GM21360 (cell line): ENCODE data around the gene ERC2.

Source experiments
- ATAC-seq: cut with Tn5 transposase; IDR thresholded peaks from one replicate; pipeline ENCODE4 v1.9.1; 2021; ENCODE audit warnings: mild to moderate bottlenecking, moderate library complexity; ENCODE audit not compliant: unreplicated experiment

The ERC2 gene

GRCh38 chr3:55546866-55547669 lies 921.2 kb downstream of the ERC2 start:
- ATAC-seq = no peak

GRCh38 chr3:55545995-55546394 lies 922.3 kb downstream of the ERC2 start:
- ATAC-seq = no peak

- no peak for ATAC-seq
Measured at GRCh38 chr3:55544219-55544618, 924.0 kb downstream of the ERC2 start.

- ATAC-seq = no peak
Measured at GRCh38 chr3:55543181-55543614, 925.1 kb downstream of the ERC2 start.

- ATAC-seq = no peak
Measured at GRCh38 chr3:55541456-55541855, 926.8 kb downstream of the ERC2 start.

- no peak for ATAC-seq
Measured at GRCh38 chr3:55541016-55541415, 927.3 kb downstream of the ERC2 start.

GRCh38 chr3:55540579-55540978 lies 927.7 kb downstream of the ERC2 start:
- no peak for ATAC-seq

GRCh38 chr3:55538158-55538557 lies 930.1 kb downstream of the ERC2 start:
- no peak for ATAC-seq

- no peak for ATAC-seq
Measured at GRCh38 chr3:55537563-55537962, 930.7 kb downstream of the ERC2 start.

GRCh38 chr3:55537129-55537528 lies 931.1 kb downstream of the ERC2 start:
- ATAC-seq = no peak

- no peak for ATAC-seq
Measured at GRCh38 chr3:55534876-55535275, 933.4 kb downstream of the ERC2 start.

- no peak for ATAC-seq
Measured at GRCh38 chr3:55532806-55533205, 935.5 kb downstream of the ERC2 start.

- ATAC-seq = no peak
Measured at GRCh38 chr3:55531321-55531720, 936.9 kb downstream of the ERC2 start.

- ATAC-seq = no peak
Measured at GRCh38 chr3:55527361-55527760, 940.9 kb downstream of the ERC2 start.

- no peak for ATAC-seq
Measured at GRCh38 chr3:55526332-55527030, 941.8 kb downstream of the ERC2 start.

- ATAC-seq = no peak
Measured at GRCh38 chr3:55525436-55525835, 942.8 kb downstream of the ERC2 start.

- no peak for ATAC-seq
Measured at GRCh38 chr3:55524565-55525244, 943.6 kb downstream of the ERC2 start.

- no peak for ATAC-seq
Measured at GRCh38 chr3:55523471-55523870, 944.8 kb downstream of the ERC2 start.

- ATAC-seq = no peak
Measured at GRCh38 chr3:55521738-55522421, 946.4 kb downstream of the ERC2 start.

GRCh38 chr3:55521064-55521737 lies 947.1 kb downstream of the ERC2 start:
- no peak for ATAC-seq

GRCh38 chr3:55519019-55519418 lies 949.2 kb downstream of the ERC2 start:
- ATAC-seq = no peak
